22Rv1 (cell line): ENCODE data around the gene LPIN1.

Experiments used
- H3K27ac ChIP-seq: fragments of 450-650 bp; 2 replicates; pipeline ENCODE4 v1.5.1; 2017
- CTCF ChIP-seq: fragments of 450-650 bp; IDR thresholded peaks from 2 replicates; pipeline ENCODE4 v1.5.1; 2017; ENCODE audit warnings: mild to moderate bottlenecking
- ZFX ChIP-seq: fragments of 450-650 bp; IDR thresholded peaks from 2 replicates; pipeline ENCODE4 v1.6.1; 2017; ENCODE audit warnings: antibody characterized with exemption, borderline replicate concordance

LPIN1 gene

GRCh38 chr2:11742317-11742701 is 4.1 kb upstream of the LPIN1 start:
- TF ChIP-seq CTCF: no peak
- TF ChIP-seq ZFX: no peak
- H3K27ac ChIP-seq: no peak overlapping the region

- peak overlapping the region; percentile 69 for H3K27ac ChIP-seq
- no peak for TF ChIP-seq CTCF
- no peak for TF ChIP-seq ZFX
These were observed 3.6 kb upstream of the LPIN1 start for GRCh38 chr2:11742702-11743357.

GRCh38 chr2:11743366-11743765 is 3.1 kb upstream of the LPIN1 start:
- TF ChIP-seq CTCF (no peak), ZFX (no peak)

GRCh38 chr2:11743846-11744553 is 2.4 kb upstream of the LPIN1 start:
- TF ChIP-seq CTCF: no peak
- no peak for TF ChIP-seq ZFX
- H3K27ac ChIP-seq: peak overlapping the region; percentile 69

More at GRCh38 chr2:11743366-11743765, 3.1 kb upstream of the LPIN1 start:
- peak overlapping the region; percentile 69 for H3K27ac ChIP-seq

GRCh38 chr2:11744631-11745394 is 1.6 kb upstream of the LPIN1 start:
- TF ChIP-seq CTCF: peak; percentile 49
- TF ChIP-seq ZFX: no peak
- peak overlapping the region; percentile 69 for H3K27ac ChIP-seq

GRCh38 chr2:11745613-11746375 is 638 bp upstream of the LPIN1 start:
- TF ChIP-seq CTCF (no peak), ZFX (no peak)
- peak overlapping the region; percentile 78; the same call in 1 of the 2 replicates for H3K27ac ChIP-seq
